GM12891 (cell line): ENCODE data around the gene SLC9A1.

ENCODE experiments used
- PAX5 ChIP-seq: IDR thresholded peaks from 2 replicates; pipeline ENCODE4 v1.6.1; 2011; ENCODE audit warnings: low read length, moderate library complexity, mild to moderate bottlenecking; ENCODE audit not compliant: insufficient read depth, severe bottlenecking
- POLR2A ChIP-seq: IDR thresholded peaks from 2 replicates; pipeline ENCODE4 v1.6.1; 2011; ENCODE audit warnings: low read depth, low read length, control low read depth
- POLR2AphosphoS5 ChIP-seq: IDR thresholded peaks from 2 replicates; pipeline ENCODE4 v1.6.1; 2011; ENCODE audit warnings: low read depth, low read length, control low read depth
- POU2F2 ChIP-seq: IDR thresholded peaks from 2 replicates; pipeline ENCODE4 v1.6.1; 2011; ENCODE audit warnings: low read depth, mild to moderate bottlenecking, control low read depth, low read length, moderate library complexity
- SPI1 ChIP-seq: IDR thresholded peaks from 2 replicates; pipeline ENCODE4 v1.6.1; 2011; ENCODE audit warnings: low read depth, low read length, control low read depth
- TAF1 ChIP-seq: IDR thresholded peaks from 2 replicates; pipeline ENCODE4 v1.6.1; 2011; ENCODE audit warnings: low read depth, low read length, control low read depth

GRCh38 chr1:27130798-27131197 lies 24.1 kb downstream of the SLC9A1 start:
- no peak for TF ChIP-seq TAF1
- TF ChIP-seq POLR2A, result no peak
- TF ChIP-seq POLR2AphosphoS5, result no peak
- no peak for TF ChIP-seq POU2F2
- no peak for TF ChIP-seq SPI1
- no peak for TF ChIP-seq PAX5
